Kidney epithelial cell (primary cell): Measurements from ENCODE around the gene AKAP7. TPM values are rescaled to one million over a fixed set of nuclear protein-coding genes. Genes with fewer than 3 reads are reported as not detected.
A peak's percentile ranks its signal among the peaks of the same experiment; 100 is the strongest.
"Not testable (repeated sequence)": the region's sequence is repeated elsewhere in the genome, so short reads cannot be mapped to it uniquely, and the experiment has no call there.

Experiments
- DNase-seq: peaks from one replicate; pipeline ENCODE4 v3.0.0-alpha.2; 2010; ENCODE audit warnings: low read depth
- H3K27me3 ChIP-seq: 2 replicates; pipeline ENCODE4 v1.6.0; 2011; ENCODE audit warnings: low read length; ENCODE audit not compliant: control insufficient read depth, insufficient read depth
- H3K36me3 ChIP-seq: 2 replicates; pipeline ENCODE4 v1.5.1; 2011; ENCODE audit warnings: low read length; ENCODE audit not compliant: control insufficient read depth, insufficient read depth
- H3K4me3 ChIP-seq: 2 replicates; pipeline ENCODE4 v1.5.1; 2011; ENCODE audit warnings: low read depth, mild to moderate bottlenecking, control low read depth, low read length
- CTCF ChIP-seq: IDR thresholded peaks from 2 replicates; pipeline ENCODE4 v1.5.1; 2011; ENCODE audit warnings: mild to moderate bottlenecking, moderate library complexity, low read length, control low read depth, inconsistent platforms; ENCODE audit not compliant: insufficient read depth, poor library complexity, severe bottlenecking
- total RNA-seq: library from RNA; depleted of rRNA; stranded (reverse); fragments of >200 nt; gene quantifications from 2 replicates; pipeline ENCODE4 v1.2.3, GENCODE V29; 2015

Gene AKAP7
- total RNA-seq, 1 donor from 2014 or later = 4.2 TPM

GRCh38 chr6:131258816-131259476, 123.7 kb downstream of the AKAP7 start:
- peak; percentile 77 for DNase-seq
- TF ChIP-seq CTCF = no peak
- H3K4me3 ChIP-seq = no peak overlapping the region

GRCh38 chr6:131260960-131261359, 125.7 kb downstream of the AKAP7 start:
- H3K4me3 ChIP-seq, H3K36me3 ChIP-seq, H3K27me3 ChIP-seq, DNase-seq: not testable (repeated sequence)

More at GRCh38 chr6:131258816-131259476, 123.7 kb downstream of the AKAP7 start:
- no peaks in the 10 kb centered on the region for H3K27me3 ChIP-seq
- H3K36me3 ChIP-seq = no peaks in the 10 kb centered on the region

- peak; percentile 4 for TF ChIP-seq CTCF
- Histone ChIP-seq H3K4me3 (no peak overlapping the region), H3K36me3 (no peaks in the 10 kb centered on the region)
Measured at GRCh38 chr6:131262060-131262459, 126.8 kb downstream of the AKAP7 start.

GRCh38 chr6:131265939-131266338, 130.7 kb downstream of the AKAP7 start:
- H3K4me3 ChIP-seq = no peak overlapping the region

More at GRCh38 chr6:131262060-131262459, 126.8 kb downstream of the AKAP7 start:
- no peaks in the 10 kb centered on the region for H3K27me3 ChIP-seq
- DNase-seq = no peak

GRCh38 chr6:131268303-131268702, 133.0 kb downstream of the AKAP7 start:
- DNase-seq = no peak
- TF ChIP-seq CTCF = no peak
- Histone ChIP-seq H3K27me3 (no peaks in the 10 kb centered on the region), H3K36me3 (no peaks in the 10 kb centered on the region), H3K4me3 (no peak overlapping the region)

More at GRCh38 chr6:131265939-131266338, 130.7 kb downstream of the AKAP7 start:
- no peaks in the 10 kb centered on the region for H3K27me3 ChIP-seq
- TF ChIP-seq CTCF = no peak
- DNase-seq = no peak
- no peaks in the 10 kb centered on the region for H3K36me3 ChIP-seq

GRCh38 chr6:131269565-131270391, 134.5 kb downstream of the AKAP7 start:
- no peaks in the 10 kb centered on the region for H3K27me3 ChIP-seq
- TF ChIP-seq CTCF = no peak
- no peak for DNase-seq
- no peaks in the 10 kb centered on the region for H3K36me3 ChIP-seq
- H3K4me3 ChIP-seq = no peak overlapping the region
